Mesendoderm (in vitro differentiated cells): Measurements from ENCODE around the gene MSRB3.

ENCODE experiments used
- DNase-seq: peaks from one replicate; pipeline ENCODE4 v3.0.0; 2013
- H2AK5ac ChIP-seq: 2 replicates; pipeline ENCODE4 v1.6.1; 2013; ENCODE audit warnings: low read length, inconsistent platforms
- H2BK120ac ChIP-seq: 2 replicates; pipeline ENCODE4 v1.6.1; 2013; ENCODE audit warnings: low read depth, mild to moderate bottlenecking, low read length, moderate library complexity, mixed read lengths
- H2BK15ac ChIP-seq: replicated peaks from 2 replicates; pipeline ENCODE4 v1.6.1; 2013; ENCODE audit warnings: low read depth, mild to moderate bottlenecking, moderate library complexity
- H2BK5ac ChIP-seq: 2 replicates; pipeline ENCODE4 v1.6.1; 2013; ENCODE audit warnings: low read length, inconsistent platforms
- H3K18ac ChIP-seq: 2 replicates; pipeline ENCODE4 v1.6.1; 2013; ENCODE audit warnings: mild to moderate bottlenecking, low read length, mixed read lengths
- H3K23ac ChIP-seq: one replicate; pipeline ENCODE4 v1.6.1; 2013; ENCODE audit warnings: low read length
- H3K27ac ChIP-seq: 2 replicates; pipeline ENCODE4 v1.5.1; 2013; ENCODE audit warnings: low read depth, mild to moderate bottlenecking, inconsistent platforms, low read length, moderate library complexity
- H3K27me3 ChIP-seq: 2 replicates; pipeline ENCODE4 v1.6.1; 2013; ENCODE audit warnings: low read length, control low read depth, mild to moderate bottlenecking, inconsistent platforms; ENCODE audit not compliant: insufficient read depth, poor library complexity
- H3K36me3 ChIP-seq: 2 replicates; pipeline ENCODE4 v1.6.1; 2013; ENCODE audit warnings: low read length, inconsistent platforms; ENCODE audit not compliant: control insufficient read depth, insufficient read depth
- H3K4ac ChIP-seq: one replicate; pipeline ENCODE4 v1.6.1; 2013; ENCODE audit warnings: low read depth, mild to moderate bottlenecking, low read length, moderate library complexity
- H3K4me1 ChIP-seq: 2 replicates; pipeline ENCODE4 v1.6.1; 2013; ENCODE audit warnings: low read depth, low read length, inconsistent platforms; ENCODE audit not compliant: control insufficient read depth
- H3K4me2 ChIP-seq: 2 replicates; pipeline ENCODE4 v1.6.1; 2013; ENCODE audit warnings: low read length
- H3K4me3 ChIP-seq: 2 replicates; pipeline ENCODE4 v1.5.1; 2013; ENCODE audit warnings: mild to moderate bottlenecking, low read length
- H3K56ac ChIP-seq: one replicate; pipeline ENCODE4 v1.6.1; 2013; ENCODE audit warnings: low read length
- H3K79me1 ChIP-seq: 2 replicates; pipeline ENCODE4 v1.6.1; 2013; ENCODE audit warnings: low read length, inconsistent platforms
- H3K79me2 ChIP-seq: 2 replicates; pipeline ENCODE4 v1.6.1; 2013; ENCODE audit warnings: mild to moderate bottlenecking, low read length; ENCODE audit not compliant: control insufficient read depth, insufficient read depth
- H3K9ac ChIP-seq: 2 replicates; pipeline ENCODE4 v1.6.1; 2013; ENCODE audit warnings: low read length, inconsistent platforms
- H4K5ac ChIP-seq: one replicate; pipeline ENCODE4 v1.6.1; 2013; ENCODE audit warnings: low read length
- H4K8ac ChIP-seq: one replicate; pipeline ENCODE4 v1.6.1; 2013; ENCODE audit warnings: low read depth, mild to moderate bottlenecking, control low read depth, low read length, moderate library complexity
- WGBS: extraction: QIAGEN DNeasy Blood & Tissue Kit; methylation state at CpG from one replicate; pipeline ENCODE4 v1.1.7; 2013; ENCODE audit warnings: low lambda C conversion rate, missing lambda C conversion rate; ENCODE audit not compliant: insufficient coverage; ENCODE audit errors: extremely low coverage; 5-methylcytosine and 5-hydroxymethylcytosine counted together

MSRB3 gene

DNA sequence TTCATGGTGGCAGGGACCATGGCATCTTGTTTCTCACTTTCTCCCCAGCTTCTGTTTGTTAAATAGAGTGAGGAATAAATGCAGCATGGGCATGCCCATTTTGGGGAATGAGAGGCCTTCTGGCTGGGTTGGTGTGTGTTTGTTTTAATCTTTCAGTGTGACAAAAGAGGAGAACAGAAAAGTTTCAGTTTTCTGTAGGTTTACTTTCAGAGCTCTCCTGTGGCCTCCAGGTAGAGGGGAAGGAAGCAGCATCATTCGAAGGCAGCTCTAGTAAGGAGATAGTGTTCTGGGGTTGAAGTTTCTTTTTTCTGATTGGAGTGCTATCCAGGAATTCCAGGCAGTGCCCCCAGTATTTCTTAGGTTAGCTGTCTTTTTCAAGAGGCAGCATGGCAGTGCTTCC, 15.3 kb downstream of the MSRB3 start:
- Histone ChIP-seq H4K8ac (no peak overlapping the region), H2BK5ac (no peak overlapping the region), H3K4me1 (no peaks in the 10 kb centered on the region), H4K5ac (no peak overlapping the region), H3K23ac (no peak overlapping the region), H3K36me3 (no peaks in the 10 kb centered on the region), H2AK5ac (no peak overlapping the region), H3K4ac (no peak overlapping the region), H3K9ac (no peak overlapping the region), H3K4me2 (no peak overlapping the region), H3K27me3 (no peaks in the 10 kb centered on the region), H3K56ac (no peak overlapping the region), H3K79me1 (no peaks in the 10 kb centered on the region), H3K27ac (no peak overlapping the region), H2BK120ac (no peak overlapping the region), H2BK15ac (no peak overlapping the region), H3K4me3 (no peak overlapping the region), H3K18ac (no peak overlapping the region), H3K79me2 (no peaks in the 10 kb centered on the region)
- no CpG with 5 or more reads among the region's 1 CpG for WGBS
- DNase-seq, result no peak

DNA sequence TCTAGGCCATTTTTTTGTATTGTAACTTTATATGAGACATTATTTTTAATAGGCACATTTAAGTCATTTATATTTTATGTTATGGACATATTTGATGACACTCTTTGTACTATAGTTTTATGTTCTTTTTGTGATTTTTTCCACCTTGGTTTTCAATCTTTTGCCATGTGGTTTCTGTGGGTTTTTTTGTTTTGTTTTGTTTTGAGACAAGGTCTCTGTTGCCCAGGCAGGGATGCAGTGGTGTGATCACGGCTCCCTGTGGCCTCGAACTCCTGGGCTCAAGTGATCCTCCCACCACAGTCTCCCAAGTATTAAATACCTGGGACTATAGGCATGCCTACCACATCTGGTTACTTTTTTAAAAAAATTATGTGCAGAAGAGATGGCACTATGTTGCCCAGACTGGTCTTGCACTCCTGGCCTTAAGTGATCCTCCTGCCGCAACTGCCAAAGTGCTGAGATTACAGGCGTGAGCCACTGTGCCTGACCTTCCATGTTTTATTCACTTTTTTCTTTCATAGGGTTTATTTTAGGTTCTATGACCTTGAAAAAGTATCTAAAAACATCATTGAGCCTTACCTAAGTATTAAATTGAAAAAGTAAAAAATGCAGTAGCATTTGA, 16.3 kb downstream of the MSRB3 start:
- H3K4ac ChIP-seq, result no peak overlapping the region
- WGBS, result no CpG with 5 or more reads among the region's 4 CpGs
- H3K79me1 ChIP-seq, result no peaks in the 10 kb centered on the region
- no peak overlapping the region for H2BK120ac ChIP-seq
- no peak overlapping the region for H2BK15ac ChIP-seq
- DNase-seq, result no peak
- H3K4me2 ChIP-seq, result no peak overlapping the region
- no peak overlapping the region for H3K9ac ChIP-seq
- H3K79me2 ChIP-seq, result no peaks in the 10 kb centered on the region
- no peaks in the 10 kb centered on the region for H3K27me3 ChIP-seq
- H4K8ac ChIP-seq, result no peak overlapping the region
- no peak overlapping the region for H2AK5ac ChIP-seq
- H4K5ac ChIP-seq, result no peak overlapping the region
- no peaks in the 10 kb centered on the region for H3K36me3 ChIP-seq
- no peak overlapping the region for H3K27ac ChIP-seq
- no peak overlapping the region for H3K23ac ChIP-seq
- no peak overlapping the region for H3K4me3 ChIP-seq
- H3K18ac ChIP-seq, result no peak overlapping the region
- H2BK5ac ChIP-seq, result no peak overlapping the region
- H3K4me1 ChIP-seq, result no peaks in the 10 kb centered on the region
- no peak overlapping the region for H3K56ac ChIP-seq

DNA sequence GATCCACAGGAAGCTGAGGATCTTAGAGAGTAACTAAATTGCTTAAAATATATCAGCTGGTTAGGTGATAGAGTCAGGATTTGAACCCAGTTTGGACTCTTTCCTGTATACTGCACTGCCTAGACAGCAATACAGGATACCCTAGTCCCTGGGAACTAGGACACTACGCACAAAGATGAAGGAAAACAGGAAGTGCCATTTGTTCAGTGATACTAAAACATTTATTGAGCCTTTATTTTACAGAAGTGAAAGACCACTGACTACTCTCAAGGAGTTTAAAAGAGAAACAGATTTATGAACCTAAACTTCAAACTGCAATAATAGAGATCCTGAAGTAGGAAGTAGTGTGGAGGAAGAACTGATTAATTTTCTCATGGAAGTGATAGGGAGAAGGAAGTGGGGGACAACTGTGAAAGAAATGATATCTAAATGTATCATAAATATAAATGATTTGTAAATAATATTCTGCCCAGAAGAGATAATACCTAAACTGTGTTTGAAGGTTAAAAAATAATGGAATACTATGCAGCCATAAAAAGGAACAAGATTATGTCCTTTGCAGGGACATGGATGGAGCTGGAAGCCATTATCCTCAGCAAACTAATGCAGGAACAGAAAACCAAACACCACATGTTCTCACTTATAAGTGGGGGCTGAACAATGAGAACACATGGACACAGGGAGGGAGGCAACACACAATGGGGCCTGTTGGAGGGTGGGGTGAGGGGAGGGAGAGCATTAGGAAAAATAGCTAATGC, 18.2 kb downstream of the MSRB3 start:
- WGBS, result no CpG with 5 or more reads among the region's 1 CpG
- Histone ChIP-seq H3K4me3 (no peak overlapping the region), H3K36me3 (no peaks in the 10 kb centered on the region), H3K4me2 (no peak overlapping the region), H4K5ac (no peak overlapping the region), H3K79me2 (no peaks in the 10 kb centered on the region), H2AK5ac (no peak overlapping the region), H3K4ac (no peak overlapping the region), H2BK15ac (no peak overlapping the region), H3K56ac (no peak overlapping the region), H3K27ac (no peak overlapping the region), H3K18ac (no peak overlapping the region), H3K27me3 (no peaks in the 10 kb centered on the region), H3K9ac (no peak overlapping the region), H2BK120ac (no peak overlapping the region), H3K23ac (no peak overlapping the region), H3K79me1 (no peaks in the 10 kb centered on the region), H2BK5ac (no peak overlapping the region), H4K8ac (no peak overlapping the region), H3K4me1 (no peaks in the 10 kb centered on the region)
- no peak for DNase-seq

GRCh38 chr12:65300097-65300496, 21.6 kb downstream of the MSRB3 start:
- no peaks in the 10 kb centered on the region for H3K27me3 ChIP-seq

GRCh38 chr12:65300679-65301349, 22.3 kb downstream of the MSRB3 start:
- no CpG with 5 or more reads among the region's 3 CpGs for WGBS
- H3K4me3 ChIP-seq, result no peak overlapping the region
- no peaks in the 10 kb centered on the region for H3K4me1 ChIP-seq
- peak overlapping the region; percentile 81 for H4K8ac ChIP-seq
- no peaks in the 10 kb centered on the region for H3K27me3 ChIP-seq
- no peaks in the 10 kb centered on the region for H3K36me3 ChIP-seq
- H3K18ac ChIP-seq, result no peak overlapping the region
- peak; percentile 67 for DNase-seq
- no peak overlapping the region for H3K4me2 ChIP-seq
- H3K23ac ChIP-seq, result no peak overlapping the region
- no peak overlapping the region for H2AK5ac ChIP-seq
- no peaks in the 10 kb centered on the region for H3K79me1 ChIP-seq
- no peak overlapping the region for H3K9ac ChIP-seq
- no peak overlapping the region for H4K5ac ChIP-seq
- no peak overlapping the region for H2BK15ac ChIP-seq
- no peak overlapping the region for H2BK5ac ChIP-seq
- H3K79me2 ChIP-seq, result no peaks in the 10 kb centered on the region
- no peak overlapping the region for H2BK120ac ChIP-seq
- no peak overlapping the region for H3K27ac ChIP-seq
- no peak overlapping the region for H3K4ac ChIP-seq
- H3K56ac ChIP-seq, result no peak overlapping the region

More at GRCh38 chr12:65300097-65300496, 21.6 kb downstream of the MSRB3 start:
- no peak overlapping the region for H3K4me2 ChIP-seq
- DNase-seq, result no peak
- H3K4me3 ChIP-seq, result no peak overlapping the region
- H3K36me3 ChIP-seq, result no peaks in the 10 kb centered on the region
- H2AK5ac ChIP-seq, result no peak overlapping the region
- H3K9ac ChIP-seq, result no peak overlapping the region
- H4K5ac ChIP-seq, result no peak overlapping the region
- H2BK120ac ChIP-seq, result no peak overlapping the region
- no peak overlapping the region for H3K18ac ChIP-seq
- H3K79me2 ChIP-seq, result no peaks in the 10 kb centered on the region
- no peak overlapping the region for H2BK15ac ChIP-seq
- H3K56ac ChIP-seq, result no peak overlapping the region
- no peak overlapping the region for H2BK5ac ChIP-seq
- no peak overlapping the region for H3K4ac ChIP-seq
- WGBS, result no CpG with 5 or more reads among the region's 2 CpGs
- no peaks in the 10 kb centered on the region for H3K79me1 ChIP-seq
- no peak overlapping the region for H3K27ac ChIP-seq
- H3K23ac ChIP-seq, result no peak overlapping the region
- H4K8ac ChIP-seq, result no peak overlapping the region
- no peaks in the 10 kb centered on the region for H3K4me1 ChIP-seq
